Measurements from ENCODE around the gene FAM240A.

DNA sequence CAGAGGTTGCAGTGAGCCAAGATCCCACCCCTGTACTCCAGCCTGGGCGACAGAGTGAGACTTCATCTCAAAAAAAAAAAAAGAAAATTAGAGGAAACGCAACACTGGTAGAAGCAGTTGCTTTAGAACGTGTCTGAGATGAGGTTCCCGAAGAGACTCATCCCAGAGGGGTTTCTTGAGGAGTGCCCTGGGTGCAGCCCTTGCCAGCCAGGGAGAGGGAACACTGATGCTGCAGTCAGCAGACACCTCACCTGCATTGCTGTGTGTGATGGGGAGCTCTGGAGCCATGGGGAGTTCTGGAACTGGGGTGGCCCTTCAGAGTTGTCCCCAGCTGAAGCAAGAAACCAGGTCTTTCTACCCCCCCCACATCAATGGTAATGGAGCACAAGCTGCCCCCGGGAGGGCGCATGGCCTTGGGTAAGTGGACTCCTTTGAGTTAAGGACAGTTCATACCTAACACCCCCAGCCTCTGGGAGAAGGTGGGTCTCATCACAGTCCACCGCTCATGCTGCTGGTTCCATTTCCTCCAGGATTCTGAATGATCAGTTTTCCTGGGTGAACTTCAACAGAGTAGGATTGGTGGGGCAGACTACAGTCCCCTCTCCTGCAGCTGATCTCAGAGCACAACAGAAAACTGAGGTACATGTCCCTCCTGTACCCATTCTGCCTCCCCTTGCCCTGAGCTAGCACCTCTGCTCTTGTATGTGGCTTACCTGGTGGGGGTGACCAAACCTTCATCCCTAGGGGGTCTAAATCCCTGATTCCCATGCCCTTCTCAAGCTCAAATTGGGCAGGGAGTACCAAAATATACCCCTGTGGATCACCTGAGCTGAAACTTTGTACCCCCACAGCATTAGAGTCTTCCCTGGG lies 27.5 kb upstream of the FAM240A start:
- TF ChIP-seq, protein P1, sequence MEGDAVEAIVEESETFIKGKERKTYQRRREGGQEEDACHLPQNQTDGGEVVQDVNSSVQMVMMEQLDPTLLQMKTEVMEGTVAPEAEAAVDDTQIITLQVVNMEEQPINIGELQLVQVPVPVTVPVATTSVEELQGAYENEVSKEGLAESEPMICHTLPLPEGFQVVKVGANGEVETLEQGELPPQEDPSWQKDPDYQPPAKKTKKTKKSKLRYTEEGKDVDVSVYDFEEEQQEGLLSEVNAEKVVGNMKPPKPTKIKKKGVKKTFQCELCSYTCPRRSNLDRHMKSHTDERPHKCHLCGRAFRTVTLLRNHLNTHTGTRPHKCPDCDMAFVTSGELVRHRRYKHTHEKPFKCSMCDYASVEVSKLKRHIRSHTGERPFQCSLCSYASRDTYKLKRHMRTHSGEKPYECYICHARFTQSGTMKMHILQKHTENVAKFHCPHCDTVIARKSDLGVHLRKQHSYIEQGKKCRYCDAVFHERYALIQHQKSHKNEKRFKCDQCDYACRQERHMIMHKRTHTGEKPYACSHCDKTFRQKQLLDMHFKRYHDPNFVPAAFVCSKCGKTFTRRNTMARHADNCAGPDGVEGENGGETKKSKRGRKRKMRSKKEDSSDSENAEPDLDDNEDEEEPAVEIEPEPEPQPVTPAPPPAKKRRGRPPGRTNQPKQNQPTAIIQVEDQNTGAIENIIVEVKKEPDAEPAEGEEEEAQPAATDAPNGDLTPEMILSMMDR (IDR thresholded peaks at IDR 0.05) = no peak
- no peak for TF ChIP-seq EZH2 (IDR thresholded peaks at IDR 0.05)
